ENCODE measurements around the gene DNAJC15.

- no peak for TF ChIP-seq CTCF (IDR thresholded peaks at IDR 0.05)
- TF ChIP-seq POLR2A (IDR thresholded peaks at IDR 0.05): no peak
Measured at GRCh38 chr13:43135516-43135915, 112.1 kb downstream of the DNAJC15 start.

All from body of pancreas (tissue), 4 donors.